IPS-18c (cell line): Measurements from ENCODE around the gene CD80.

Experiments
- H3K4me3 ChIP-seq: 2 replicates; pipeline ENCODE4 v1.7.0; 2013; ENCODE audit warnings: low read depth, mild to moderate bottlenecking, low read length, moderate library complexity; ENCODE audit not compliant: insufficient read depth
- H3K9me3 ChIP-seq: one replicate; pipeline ENCODE4 v1.6.1; 2013; ENCODE audit warnings: mild to moderate bottlenecking, low read length, moderate library complexity; ENCODE audit not compliant: control insufficient read depth, insufficient read depth

CD80 gene

DNA sequence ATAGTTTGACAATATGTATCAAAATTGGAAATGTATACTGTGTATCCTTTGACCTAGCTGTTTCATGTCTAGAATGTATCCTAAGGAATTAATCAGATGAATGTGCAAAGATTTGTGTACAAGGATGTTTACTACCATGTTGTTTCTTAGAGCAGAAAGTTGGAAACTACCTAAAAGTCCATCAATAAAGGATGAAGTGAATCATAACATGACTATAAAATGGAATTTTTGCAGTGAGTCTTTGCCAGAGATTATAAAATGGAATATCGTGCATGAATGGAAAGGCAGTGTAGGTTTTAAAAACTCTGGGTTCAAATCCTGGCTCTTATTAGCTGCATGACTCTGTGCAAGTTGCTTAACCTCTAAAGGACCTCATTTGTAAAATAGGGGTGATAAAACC, 76.3 kb downstream of the CD80 start:
- Histone ChIP-seq H3K4me3 (no peak overlapping the region), H3K9me3 (no peaks in the 10 kb centered on the region)

DNA sequence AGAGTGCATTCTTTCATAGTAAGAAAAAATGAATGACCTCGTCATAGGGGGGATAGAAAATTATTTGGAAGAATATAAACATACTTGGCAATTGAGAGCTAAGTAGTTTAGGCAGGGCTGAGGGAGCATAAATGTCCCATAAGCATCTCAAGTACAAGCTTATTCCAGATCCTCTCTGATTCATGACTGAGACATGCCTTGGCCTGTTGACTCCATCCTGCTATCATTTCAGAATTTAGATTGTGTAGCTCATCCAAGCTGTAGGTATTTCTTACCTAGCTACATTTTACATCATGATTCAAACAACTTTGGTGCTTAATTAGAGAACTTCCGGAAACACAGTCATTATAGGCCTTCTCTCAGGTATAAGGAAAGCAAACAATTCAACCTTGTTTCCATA, 78.3 kb downstream of the CD80 start:
- Histone ChIP-seq H3K9me3 (no peaks in the 10 kb centered on the region), H3K4me3 (no peak overlapping the region)
